ENCODE data around the gene RPL5. TPM values are rescaled to one million over a fixed set of nuclear protein-coding genes. Genes with fewer than 3 reads are reported as not detected.

The RPL5 gene
- total RNA-seq, 1 experiment from 2014 or later = 1,415 TPM

DNA sequence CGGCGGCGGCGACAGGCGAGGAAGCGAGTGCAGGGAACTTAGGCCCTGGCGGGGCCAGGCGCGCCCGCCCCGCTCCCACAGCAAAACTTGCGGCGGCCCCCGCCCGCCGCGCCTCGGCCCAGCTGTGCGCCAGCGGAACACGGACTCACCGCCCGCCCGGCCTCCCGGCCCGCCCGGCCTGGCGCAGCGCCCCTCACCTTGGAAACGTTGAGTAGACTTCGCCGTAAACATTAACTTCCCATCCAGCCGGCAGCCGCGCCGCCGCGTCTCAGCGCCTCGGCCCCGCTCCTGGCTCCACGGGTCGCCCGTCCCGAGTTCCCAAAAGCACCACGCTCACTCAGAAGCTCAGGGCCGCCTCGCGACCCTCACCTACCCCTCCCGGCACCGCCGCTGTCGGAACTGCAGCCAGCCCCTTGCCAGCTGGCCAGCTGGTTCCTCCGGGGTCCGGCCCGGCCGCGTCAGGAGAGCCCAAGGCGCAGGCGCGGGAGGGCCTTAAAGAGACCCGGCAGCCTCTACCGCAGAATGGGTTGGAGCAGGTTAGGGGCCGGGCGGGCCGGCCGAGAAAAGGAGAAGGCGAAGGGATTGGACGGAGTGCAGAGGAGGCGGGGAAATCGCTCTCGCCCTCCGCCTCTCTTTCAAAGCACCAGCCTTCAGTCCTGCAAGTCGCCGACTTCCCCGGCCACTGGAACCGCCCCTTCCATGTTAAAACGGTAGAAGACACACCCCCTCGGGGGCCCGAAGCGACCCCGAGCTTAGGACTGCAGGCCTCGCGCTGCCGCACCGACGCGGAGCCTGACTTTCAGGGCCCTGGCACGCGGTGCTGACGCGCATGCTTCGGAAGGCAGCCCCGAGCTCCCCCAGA lies 47.0 kb upstream of the RPL5 start, which contains the start of gene EVI5:
Gene EVI5 (minus strand): TSS at position 470 of the 862 bp plus-strand sequence. CDS start 48,562 bp downstream, outside the sequence.
- H3K27me3 ChIP-seq (replicated peaks; ENCODE audit: insufficient read depth, low read depth, low read length, poor library complexity) = no peaks in the 10 kb centered on the region
- no peaks in the 10 kb centered on the region for H3K36me3 ChIP-seq (ENCODE audit: insufficient read depth, low read length, poor library complexity, severe bottlenecking)
- no TSS peak for BruUV-seq (replicated peaks)
- ChIA-PET CTCF (interaction anchor here (1.1 to 1.3 kb wide), 2 partner anchors 33 to 36 kb away, joined by 4 read pairs; no protein-coding TSS in a partner anchor), POLR2A (ENCODE audit: low non-redundant PET) (interaction anchor here (0.7 kb wide), 2 partner anchors 12 to 46 kb away, joined by 3 to 9 read pairs; no protein-coding TSS in a partner anchor)
- DNase-seq (ENCODE audit: low spot score) = peak; percentile 98
- intact Hi-C loops (cut with micrococcal nuclease; ENCODE audit: unreplicated experiment) = no loop called here
- no peak for TF ChIP-seq EZH2 (IDR thresholded peaks at IDR 0.05; ENCODE audit: borderline replicate concordance, low read depth, low read length, poor library complexity, severe bottlenecking)
- TF ChIP-seq, protein P1, sequence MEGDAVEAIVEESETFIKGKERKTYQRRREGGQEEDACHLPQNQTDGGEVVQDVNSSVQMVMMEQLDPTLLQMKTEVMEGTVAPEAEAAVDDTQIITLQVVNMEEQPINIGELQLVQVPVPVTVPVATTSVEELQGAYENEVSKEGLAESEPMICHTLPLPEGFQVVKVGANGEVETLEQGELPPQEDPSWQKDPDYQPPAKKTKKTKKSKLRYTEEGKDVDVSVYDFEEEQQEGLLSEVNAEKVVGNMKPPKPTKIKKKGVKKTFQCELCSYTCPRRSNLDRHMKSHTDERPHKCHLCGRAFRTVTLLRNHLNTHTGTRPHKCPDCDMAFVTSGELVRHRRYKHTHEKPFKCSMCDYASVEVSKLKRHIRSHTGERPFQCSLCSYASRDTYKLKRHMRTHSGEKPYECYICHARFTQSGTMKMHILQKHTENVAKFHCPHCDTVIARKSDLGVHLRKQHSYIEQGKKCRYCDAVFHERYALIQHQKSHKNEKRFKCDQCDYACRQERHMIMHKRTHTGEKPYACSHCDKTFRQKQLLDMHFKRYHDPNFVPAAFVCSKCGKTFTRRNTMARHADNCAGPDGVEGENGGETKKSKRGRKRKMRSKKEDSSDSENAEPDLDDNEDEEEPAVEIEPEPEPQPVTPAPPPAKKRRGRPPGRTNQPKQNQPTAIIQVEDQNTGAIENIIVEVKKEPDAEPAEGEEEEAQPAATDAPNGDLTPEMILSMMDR (conservative IDR thresholded peaks at IDR 0.05; ENCODE audit: low read depth, low read length) = no peak
- H3K27ac ChIP-seq (ENCODE audit: low read depth, low read length, poor library complexity, severe bottlenecking) = peak within 1 kb of the TSS; percentile 90
- H3K9me3 ChIP-seq (ENCODE audit: low read depth, low read length, poor library complexity, severe bottlenecking) = no peaks in the 10 kb centered on the region
- H3K4me3 ChIP-seq (ENCODE audit: low read depth, low read length, poor library complexity, severe bottlenecking) = peak within 1 kb of the TSS; percentile 91
- H3K4me1 ChIP-seq (ENCODE audit: insufficient read depth, low read length, poor library complexity, severe bottlenecking) = no peaks in the 10 kb centered on the region

GRCh38 chr1:92786111-92786901 lies 45.5 kb upstream of the RPL5 start:
- DNase-seq (ENCODE audit: low spot score) = no peak
- no peak for TF ChIP-seq EZH2 (IDR thresholded peaks at IDR 0.05; ENCODE audit: borderline replicate concordance, low read depth, low read length, poor library complexity, severe bottlenecking)
- TF ChIP-seq, protein P1 (conservative IDR thresholded peaks at IDR 0.05; ENCODE audit: low read depth, low read length) = no peak

DNA sequence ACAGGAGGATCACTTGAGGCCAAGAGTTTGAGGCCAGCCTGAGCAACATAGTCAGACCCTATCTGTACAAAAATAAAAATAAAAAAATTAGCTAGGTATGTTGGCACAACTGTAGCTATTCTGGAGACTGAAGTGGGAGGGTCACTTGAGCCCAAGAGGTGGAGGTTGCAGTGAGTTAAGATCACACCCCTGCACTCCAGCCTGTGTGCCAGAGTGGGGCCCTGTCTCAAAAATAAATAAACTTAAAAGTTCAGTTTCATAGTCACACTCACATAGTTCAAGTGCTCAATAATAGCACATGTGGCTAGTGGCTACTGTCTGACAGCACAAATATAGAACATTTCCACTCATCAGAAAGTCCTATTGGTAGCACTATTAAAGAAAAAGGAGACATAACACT lies 41.8 kb upstream of the RPL5 start:
- intact Hi-C loops (cut with micrococcal nuclease; ENCODE audit: unreplicated experiment) = no loop called here
- Histone ChIP-seq H3K9me3 (ENCODE audit: low read depth, low read length, poor library complexity, severe bottlenecking) (no peaks in the 10 kb centered on the region), H3K4me3 (ENCODE audit: low read depth, low read length, poor library complexity, severe bottlenecking) (no peak overlapping the region), H3K36me3 (ENCODE audit: insufficient read depth, low read length, poor library complexity, severe bottlenecking) (no peaks in the 10 kb centered on the region), H3K27me3 (replicated peaks; ENCODE audit: insufficient read depth, low read depth, low read length, poor library complexity) (no peaks in the 10 kb centered on the region), H3K27ac (ENCODE audit: low read depth, low read length, poor library complexity, severe bottlenecking) (no peak overlapping the region), H3K4me1 (ENCODE audit: insufficient read depth, low read length, poor library complexity, severe bottlenecking) (peaks cover 11% of the 10 kb centered on the region)
- POLR2A ChIA-PET (ENCODE audit: low non-redundant PET) = no interaction called here
- no peak for TF ChIP-seq EZH2 (IDR thresholded peaks at IDR 0.05; ENCODE audit: borderline replicate concordance, low read depth, low read length, poor library complexity, severe bottlenecking)
- TF ChIP-seq, protein P1 (conservative IDR thresholded peaks at IDR 0.05; ENCODE audit: low read depth, low read length) = no peak
- no peak for DNase-seq (ENCODE audit: low spot score)
- CTCF ChIA-PET = no interaction called here
- no TSS peak for BruUV-seq (replicated peaks)

More at GRCh38 chr1:92786111-92786901, 45.5 kb upstream of the RPL5 start:
- Histone ChIP-seq H3K4me1 (ENCODE audit: insufficient read depth, low read length, poor library complexity, severe bottlenecking) (no peaks in the 10 kb centered on the region), H3K9me3 (ENCODE audit: low read depth, low read length, poor library complexity, severe bottlenecking) (no peaks in the 10 kb centered on the region), H3K27ac (ENCODE audit: low read depth, low read length, poor library complexity, severe bottlenecking) (no peak overlapping the region), H3K27me3 (replicated peaks; ENCODE audit: insufficient read depth, low read depth, low read length, poor library complexity) (no peaks in the 10 kb centered on the region), H3K4me3 (ENCODE audit: low read depth, low read length, poor library complexity, severe bottlenecking) (peak overlapping the region; percentile 91), H3K36me3 (ENCODE audit: insufficient read depth, low read length, poor library complexity, severe bottlenecking) (no peaks in the 10 kb centered on the region)
- BruUV-seq (replicated peaks) = no TSS peak
- intact Hi-C loops (cut with micrococcal nuclease; ENCODE audit: unreplicated experiment) = no loop called here
- ChIA-PET POLR2A (ENCODE audit: low non-redundant PET) (no interaction called here), CTCF (no interaction called here)

Measured in A673 (cell line).